SU-DHL-6 (cell line): ENCODE data around the gene ATOH8.

ENCODE experiments used
- H2AFZ ChIP-seq: fragments of 200-600 bp; sonication (generic); 2 replicates; pipeline ENCODE4 v1.6.1; 2014; ENCODE audit warnings: low read depth, mild to moderate bottlenecking, moderate library complexity, mixed read lengths, antibody characterized with exemption, low read length; ENCODE audit not compliant: severe bottlenecking
- H3F3A ChIP-seq: fragments of 200-600 bp; shearing (Covaris generic); 2 replicates; pipeline ENCODE4 v1.6.0; 2016; ENCODE audit warnings: antibody characterized with exemption, mild to moderate bottlenecking; ENCODE audit not compliant: insufficient read depth
- H3K27ac ChIP-seq: fragments of 200-600 bp; sonication (generic); 2 replicates; pipeline ENCODE4 v1.5.1; 2016; ENCODE audit warnings: low read depth, mild to moderate bottlenecking, low read length, moderate library complexity, mixed read lengths
- H3K27me3 ChIP-seq: fragments of 200-600 bp; sonication (generic), shearing (Covaris generic); 2 replicates; pipeline ENCODE4 v1.6.0; 2014; ENCODE audit warnings: mild to moderate bottlenecking, low read length
- H3K36me3 ChIP-seq: fragments of 200-600 bp; sonication (generic); 2 replicates; pipeline ENCODE4 v1.6.1; 2014; ENCODE audit warnings: mild to moderate bottlenecking, low read length, mixed read lengths
- H3K4me2 ChIP-seq: fragments of 300-600, 200-600 bp; shearing (Covaris generic), sonication (generic); 2 replicates; pipeline ENCODE4 v1.6.0; 2014; ENCODE audit warnings: low read length, low read depth, mild to moderate bottlenecking; ENCODE audit not compliant: poor library complexity, severe bottlenecking
- H3K4me3 ChIP-seq: fragments of 200-600 bp; sonication (generic); 2 replicates; pipeline ENCODE4 v1.5.1; 2014; ENCODE audit warnings: antibody characterized with exemption, low read length, mild to moderate bottlenecking, mixed read lengths; ENCODE audit not compliant: insufficient read depth, poor library complexity, severe bottlenecking
- H3K79me2 ChIP-seq: fragments of 200-600 bp; sonication (generic); 2 replicates; pipeline ENCODE4 v1.6.1; 2014; ENCODE audit warnings: mild to moderate bottlenecking, low read length, moderate library complexity; ENCODE audit not compliant: insufficient read depth
- H3K9ac ChIP-seq: fragments of 200-600 bp; sonication (generic); 2 replicates; pipeline ENCODE4 v1.7.0; 2014; ENCODE audit warnings: mild to moderate bottlenecking, low read length
- H3K9me2 ChIP-seq: fragments of 200-600 bp; sonication (generic); replicated peaks from 2 replicates; pipeline ENCODE4 v1.6.1; 2014; ENCODE audit warnings: low read length; ENCODE audit not compliant: insufficient read depth
- H3K9me3 ChIP-seq: fragments of 200-600 bp; sonication (generic); 2 replicates; pipeline ENCODE4 v1.6.1; 2014; ENCODE audit warnings: low read length, mixed read lengths; ENCODE audit not compliant: insufficient read depth
- H4K20me1 ChIP-seq: fragments of 200-600 bp; sonication (generic); 2 replicates; pipeline ENCODE4 v1.6.1; 2014; ENCODE audit warnings: low read depth, mild to moderate bottlenecking, antibody characterized with exemption, low read length, moderate library complexity, mixed read lengths
- CTCF ChIP-seq: fragments of 200-600 bp; sonication (generic); IDR thresholded peaks from one replicate; pipeline ENCODE4 v1.5.1; 2017; ENCODE audit warnings: antibody characterized with exemption, mild to moderate bottlenecking, low read length, moderate library complexity; ENCODE audit not compliant: insufficient read depth, poor library complexity, severe bottlenecking
- EZH2phosphoT487 ChIP-seq: fragments of 200-600 bp; sonication (generic), shearing (Covaris generic); conservative IDR thresholded peaks from 2 replicates; pipeline ENCODE4 v1.6.1; 2018; ENCODE audit warnings: mild to moderate bottlenecking, antibody characterized with exemption, low read length, moderate library complexity, mixed read lengths

Gene ATOH8

DNA sequence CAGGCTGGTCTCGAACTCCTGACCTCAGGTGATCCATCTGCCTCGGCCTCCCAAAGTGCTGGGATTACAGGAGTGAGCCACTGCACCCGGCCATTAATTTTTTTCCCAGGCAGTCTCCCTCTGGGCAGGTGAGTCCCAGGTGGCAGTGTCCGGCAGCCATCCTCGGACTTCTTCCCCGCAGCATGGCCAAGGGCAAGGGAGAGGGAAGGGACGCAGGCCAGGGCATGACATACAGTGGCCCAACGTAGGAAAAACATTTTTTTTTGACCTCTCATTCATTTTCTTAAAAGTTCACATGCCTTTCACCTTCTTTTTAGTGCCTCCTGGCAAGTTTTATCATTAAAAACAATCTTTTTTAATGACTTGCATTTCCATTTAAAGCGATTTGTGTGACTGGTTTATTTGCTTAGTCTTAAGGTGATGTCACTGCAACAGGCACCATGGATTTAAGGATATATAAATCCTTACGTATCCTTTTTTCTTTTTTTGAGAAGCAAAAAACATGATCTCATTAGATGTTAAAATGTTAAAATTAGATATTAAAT, 23.0 kb upstream of the ATOH8 start:
- TF ChIP-seq CTCF, result no peak
- no peak for TF ChIP-seq EZH2phosphoT487
- Histone ChIP-seq H3K27ac (no peak overlapping the region), H3K9ac (no peak overlapping the region), H3K9me2 (no peaks in the 10 kb centered on the region), H3K36me3 (no peaks in the 10 kb centered on the region), H2AFZ (no peak overlapping the region), H3K4me2 (no peak overlapping the region), H3K4me3 (no peak overlapping the region), H4K20me1 (no peaks in the 10 kb centered on the region), H3K9me3 (no peaks in the 10 kb centered on the region), H3K27me3 (no peaks in the 10 kb centered on the region), H3F3A (no peaks in the 10 kb centered on the region), H3K79me2 (no peaks in the 10 kb centered on the region)

GRCh38 chr2:85731606-85732005, 22.2 kb upstream of the ATOH8 start:
- Histone ChIP-seq H3K36me3 (no peaks in the 10 kb centered on the region), H3K9me2 (no peaks in the 10 kb centered on the region), H3K4me3 (no peak overlapping the region), H3K27me3 (no peaks in the 10 kb centered on the region), H3K27ac (no peak overlapping the region), H3K9me3 (no peaks in the 10 kb centered on the region), H3K9ac (no peak overlapping the region), H3K4me2 (no peak overlapping the region), H3F3A (no peaks in the 10 kb centered on the region), H3K79me2 (no peaks in the 10 kb centered on the region), H2AFZ (no peak overlapping the region), H4K20me1 (no peaks in the 10 kb centered on the region)
- no peak for TF ChIP-seq EZH2phosphoT487
- TF ChIP-seq CTCF, result no peak

DNA sequence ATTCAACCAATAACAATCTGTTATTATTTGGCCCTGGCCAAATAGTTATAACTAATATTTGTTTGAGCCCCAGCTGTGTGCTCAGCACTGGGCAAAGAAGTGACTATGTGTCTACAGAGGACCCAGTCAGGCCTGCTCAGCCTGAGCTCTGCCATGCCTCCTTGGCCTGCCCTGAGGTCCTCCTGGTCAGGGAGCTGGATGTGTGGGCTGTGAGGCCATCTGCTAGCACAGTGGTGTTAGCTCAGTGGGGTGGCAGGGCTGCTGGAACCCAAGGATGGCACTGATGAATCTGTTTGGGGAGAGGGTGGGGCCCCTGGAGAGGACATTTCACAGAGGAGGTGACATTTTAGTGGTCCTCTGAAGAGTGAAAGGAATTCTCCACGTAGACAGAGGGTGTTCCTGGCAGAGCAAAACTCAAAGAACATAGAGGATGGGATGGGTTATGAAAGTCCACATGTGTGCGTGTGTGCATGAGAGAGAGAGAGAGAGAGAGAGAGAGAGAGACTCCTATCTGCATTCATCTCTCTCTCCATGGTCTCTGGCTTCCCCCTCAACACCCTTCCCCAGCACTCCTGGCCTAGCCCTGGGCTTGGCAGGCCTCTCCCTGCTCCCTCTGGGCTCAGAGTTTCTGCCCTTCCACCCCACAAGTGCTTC, 21.2 kb upstream of the ATOH8 start:
- Histone ChIP-seq H3K9ac (no peak overlapping the region), H3F3A (no peaks in the 10 kb centered on the region), H3K79me2 (no peaks in the 10 kb centered on the region), H3K27me3 (no peaks in the 10 kb centered on the region), H3K36me3 (no peaks in the 10 kb centered on the region), H3K9me3 (no peaks in the 10 kb centered on the region), H4K20me1 (no peaks in the 10 kb centered on the region), H3K9me2 (no peaks in the 10 kb centered on the region), H3K27ac (no peak overlapping the region), H3K4me2 (no peak overlapping the region), H2AFZ (no peak overlapping the region), H3K4me3 (no peak overlapping the region)
- no peak for TF ChIP-seq EZH2phosphoT487
- TF ChIP-seq CTCF, result no peak
